Neural progenitor cell (in vitro differentiated cells): Measurements from ENCODE around the gene KDELR3.

Experiments
- CTCF ChIP-seq: fragments of 200-600 bp; sonication (generic); IDR thresholded peaks from 2 replicates; pipeline ENCODE4 v1.5.1; 2017; ENCODE audit warnings: antibody characterized with exemption, mild to moderate bottlenecking
- EZH2 ChIP-seq: fragments of 200-600 bp; sonication (generic); IDR thresholded peaks from 2 replicates; pipeline ENCODE4 v1.6.1; 2017; ENCODE audit warnings: antibody characterized with exemption, mild to moderate bottlenecking, moderate library complexity
- EZH2phosphoT487 ChIP-seq: fragments of 200-600 bp; sonication (generic); IDR thresholded peaks from 2 replicates; pipeline ENCODE4 v1.6.1; 2017; ENCODE audit warnings: antibody characterized with exemption

GRCh38 chr22:38444783-38445182, 23.1 kb upstream of the KDELR3 start:
- TF ChIP-seq EZH2 = no peak
- no peak for TF ChIP-seq CTCF
- no peak for TF ChIP-seq EZH2phosphoT487
